ENCODE measurements around the gene MAST1. TPM values are rescaled to one million over a fixed set of nuclear protein-coding genes. Genes with fewer than 3 reads are reported as not detected.

The MAST1 gene
- total RNA-seq, 1 donor from 2014 or later, result not detected

DNA sequence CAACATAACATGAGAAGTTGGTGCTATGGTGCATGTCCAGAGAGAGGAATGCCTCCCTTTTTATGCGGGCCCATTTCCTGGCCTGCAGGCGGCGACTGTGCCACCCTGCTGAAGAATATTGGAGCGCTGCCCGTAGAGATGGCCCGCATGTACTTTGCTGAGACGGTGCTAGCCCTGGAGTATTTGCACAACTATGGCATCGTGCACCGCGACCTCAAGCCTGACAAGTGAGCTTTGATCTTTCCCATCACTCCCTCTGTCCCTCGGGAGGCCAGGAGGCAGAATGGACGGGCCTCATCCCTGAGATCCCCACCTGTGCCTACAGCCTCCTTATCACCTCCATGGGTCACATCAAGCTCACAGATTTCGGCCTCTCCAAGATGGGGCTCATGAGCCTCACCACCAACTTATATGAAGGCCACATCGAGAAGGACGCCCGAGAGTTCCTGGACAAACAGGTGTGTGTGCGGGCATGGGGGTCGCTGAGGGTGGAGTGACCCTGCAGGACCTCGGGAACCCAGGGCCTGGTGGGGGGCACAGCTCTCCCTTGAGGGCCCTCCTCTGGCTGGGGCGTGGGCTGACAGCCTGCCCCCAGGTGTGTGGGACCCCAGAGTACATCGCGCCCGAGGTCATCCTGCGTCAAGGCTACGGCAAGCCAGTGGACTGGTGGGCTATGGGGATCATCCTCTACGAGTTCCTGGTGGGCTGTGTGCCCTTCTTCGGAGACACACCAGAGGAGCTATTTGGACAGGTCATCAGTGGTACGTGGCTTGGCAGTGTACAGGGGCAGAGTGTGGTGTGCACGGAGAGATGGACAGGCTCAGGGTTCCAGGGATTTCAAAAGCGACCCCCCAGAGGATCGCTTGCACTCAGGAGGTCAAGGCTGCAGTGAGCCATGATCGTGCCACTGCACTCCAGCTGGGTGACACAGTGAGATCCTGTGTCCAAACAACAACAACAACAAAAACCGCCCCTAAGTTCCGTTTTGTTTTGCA, 26.7 kb downstream of the MAST1 start:
- DNase-seq, result no peak
- intact Hi-C loops (cut with DNase I), result no loop called here
- no peak for ATAC-seq (ENCODE audit: poor library complexity)

GRCh38 chr19:12865746-12866415, 27.6 kb downstream of the MAST1 start:
- intact Hi-C loops (cut with DNase I), result no loop called here
- DNase-seq, result no peak
- no peak for ATAC-seq (ENCODE audit: poor library complexity)

GRCh38 chr19:12866416-12867119, 28.3 kb downstream of the MAST1 start:
- ATAC-seq (ENCODE audit: poor library complexity), result no peak

DNA sequence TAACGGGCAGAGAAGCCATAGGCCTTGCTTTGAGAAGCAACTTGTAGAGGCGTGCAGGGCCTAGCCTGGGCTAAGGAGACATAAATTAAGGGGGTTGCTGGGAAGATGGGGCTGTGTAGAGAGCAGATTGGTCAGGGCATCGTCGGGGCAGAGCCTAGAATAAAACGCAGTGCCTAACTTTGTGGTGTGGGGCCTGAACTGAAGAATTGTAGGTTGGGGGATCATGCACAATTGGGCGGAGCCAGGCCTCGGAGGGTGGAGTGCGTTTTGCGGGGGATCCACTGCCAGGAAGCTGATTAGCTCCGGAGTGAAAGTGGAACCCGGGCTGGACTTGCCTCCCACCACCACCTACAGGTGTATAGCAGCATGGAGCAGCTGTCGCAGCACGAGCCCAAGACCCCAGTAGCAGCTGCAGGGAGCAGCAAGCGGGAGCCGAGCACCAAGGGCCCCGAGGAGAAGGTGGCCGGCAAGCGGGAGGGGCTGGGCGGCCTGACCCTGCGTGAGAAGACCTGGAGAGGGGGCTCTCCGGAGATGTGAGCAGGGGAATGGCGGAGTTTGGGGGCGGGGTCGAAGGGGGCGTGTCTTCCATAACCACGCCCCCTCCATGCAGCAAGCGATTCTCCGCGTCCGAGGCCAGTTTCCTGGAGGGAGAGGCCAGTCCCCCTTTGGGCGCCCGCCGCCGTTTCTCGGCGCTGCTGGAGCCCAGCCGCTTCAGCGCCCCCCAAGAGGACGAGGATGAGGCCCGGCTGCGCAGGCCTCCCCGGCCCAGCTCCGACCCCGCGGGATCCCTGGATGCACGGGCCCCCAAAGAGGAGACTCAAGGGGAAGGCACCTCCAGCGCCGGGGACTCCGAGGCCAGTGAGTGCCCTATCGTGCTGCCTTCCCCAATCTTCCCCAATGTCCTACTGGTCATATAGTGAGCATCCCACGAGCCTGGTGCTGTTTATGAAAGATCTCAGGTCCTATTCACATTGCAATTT, 29.1 kb downstream of the MAST1 start:
- peak; percentile 72 for DNase-seq
- intact Hi-C loops (cut with DNase I), result no loop called here
- peak; percentile 67 for ATAC-seq (ENCODE audit: poor library complexity)

More at GRCh38 chr19:12866416-12867119, 28.3 kb downstream of the MAST1 start:
- DNase-seq, result no peak
- intact Hi-C loops (cut with DNase I), result no loop called here

GRCh38 chr19:12868540-12869112, 30.3 kb downstream of the MAST1 start:
- intact Hi-C loops (cut with DNase I), result no loop called here
- DNase-seq (peak; percentile 34), ATAC-seq (ENCODE audit: poor library complexity) (no peak)

DNA sequence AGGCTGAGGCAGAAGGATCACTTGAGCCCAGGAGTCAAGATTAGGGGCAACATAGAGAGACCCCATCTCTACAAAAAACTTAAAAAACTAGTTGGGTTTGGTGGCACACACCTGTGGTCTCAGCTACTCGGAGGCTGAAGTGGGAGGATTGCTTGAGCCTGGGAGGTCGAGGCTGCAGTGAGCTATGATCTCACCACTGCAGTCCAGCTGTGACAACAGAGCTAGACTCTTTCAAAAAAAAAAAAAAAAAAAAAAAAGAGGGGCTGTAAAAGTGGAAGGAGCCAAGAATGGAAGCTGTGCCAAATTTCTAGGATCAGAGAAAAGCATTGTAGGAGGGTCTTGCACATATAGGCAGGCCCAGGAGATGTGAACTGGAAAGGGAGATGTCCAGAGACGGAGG, 33.4 kb downstream of the MAST1 start:
- intact Hi-C loops (cut with DNase I), result no loop called here
- DNase-seq (no peak), ATAC-seq (ENCODE audit: poor library complexity) (no peak)

DNA sequence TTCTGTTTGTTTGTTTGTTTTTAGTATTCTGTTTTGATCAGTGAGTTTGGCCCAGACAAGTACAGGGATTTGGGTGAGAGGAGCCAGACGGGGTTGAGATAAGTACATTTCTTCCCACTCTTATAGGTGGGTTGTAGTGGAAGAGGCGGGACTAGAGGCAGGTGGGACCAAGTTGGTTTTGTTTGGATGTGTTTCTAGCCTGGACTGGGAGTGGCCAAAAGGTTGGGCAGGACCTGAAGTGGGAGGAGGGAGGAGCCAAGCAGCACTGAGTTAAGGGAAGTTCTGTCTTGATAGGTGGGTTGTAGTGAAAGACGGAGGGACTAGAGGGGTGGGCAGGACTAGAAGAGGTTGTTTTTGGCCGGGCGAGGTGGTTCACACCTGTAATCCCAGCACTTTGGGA, 33.9 kb downstream of the MAST1 start:
- intact Hi-C loops (cut with DNase I), result no loop called here

DNA sequence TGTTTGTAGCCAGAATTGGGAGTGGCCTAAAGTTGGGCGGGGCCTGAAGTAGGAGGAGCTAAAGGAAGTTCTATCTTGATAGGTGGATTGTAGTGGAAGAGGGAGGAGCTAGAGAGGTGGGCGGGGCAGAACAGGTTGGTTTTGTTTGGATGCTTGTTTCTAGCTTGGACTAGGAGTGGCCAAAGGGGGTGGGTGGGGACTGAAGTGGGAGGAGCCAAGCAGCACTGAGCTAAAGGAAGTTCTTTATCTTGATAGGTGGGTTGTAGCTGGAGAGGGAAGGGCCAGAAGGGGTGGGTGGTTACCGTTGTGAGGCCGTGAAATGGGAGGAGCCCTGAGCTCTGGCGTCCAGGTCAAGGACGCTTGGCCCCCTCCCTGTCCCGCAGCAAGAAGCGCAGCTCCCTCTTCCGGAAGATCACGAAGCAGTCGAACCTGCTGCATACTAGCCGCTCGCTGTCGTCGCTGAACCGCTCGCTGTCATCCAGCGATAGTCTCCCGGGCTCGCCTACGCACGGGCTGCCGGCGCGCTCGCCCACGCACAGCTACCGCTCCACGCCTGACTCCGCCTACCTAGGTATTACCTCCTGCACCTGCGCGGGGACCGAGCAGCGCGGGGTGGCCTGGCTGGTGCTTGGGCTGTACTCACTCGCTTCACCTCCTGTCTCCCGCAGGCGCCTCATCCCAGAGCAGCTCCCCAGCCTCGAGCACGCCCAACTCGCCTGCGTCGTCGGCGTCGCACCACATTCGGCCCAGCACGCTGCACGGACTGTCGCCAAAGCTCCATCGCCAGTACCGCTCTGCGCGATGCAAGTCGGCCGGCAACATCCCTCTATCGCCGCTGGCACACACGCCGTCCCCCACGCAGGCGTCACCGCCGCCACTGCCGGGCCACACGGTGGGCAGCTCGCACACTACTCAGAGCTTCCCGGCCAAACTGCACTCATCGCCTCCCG, 34.9 kb downstream of the MAST1 start:
- intact Hi-C loops (cut with DNase I), result no loop called here
- DNase-seq (peak; percentile 55), ATAC-seq (ENCODE audit: poor library complexity) (peak; percentile 77)

More for the DNA sequence above, 33.9 kb downstream of the MAST1 start:
- no peak for DNase-seq
- no peak for ATAC-seq (ENCODE audit: poor library complexity)

GRCh38 chr19:12873891-12874745, 35.8 kb downstream of the MAST1 start:
- ATAC-seq (ENCODE audit: poor library complexity) (no peak), DNase-seq (no peak)
- intact Hi-C loops (cut with DNase I), result no loop called here

- DNase-seq (no peak), ATAC-seq (ENCODE audit: poor library complexity) (no peak)
- intact Hi-C loops (cut with DNase I), result no loop called here
Measured at GRCh38 chr19:12875086-12875485, 36.8 kb downstream of the MAST1 start.

DNA sequence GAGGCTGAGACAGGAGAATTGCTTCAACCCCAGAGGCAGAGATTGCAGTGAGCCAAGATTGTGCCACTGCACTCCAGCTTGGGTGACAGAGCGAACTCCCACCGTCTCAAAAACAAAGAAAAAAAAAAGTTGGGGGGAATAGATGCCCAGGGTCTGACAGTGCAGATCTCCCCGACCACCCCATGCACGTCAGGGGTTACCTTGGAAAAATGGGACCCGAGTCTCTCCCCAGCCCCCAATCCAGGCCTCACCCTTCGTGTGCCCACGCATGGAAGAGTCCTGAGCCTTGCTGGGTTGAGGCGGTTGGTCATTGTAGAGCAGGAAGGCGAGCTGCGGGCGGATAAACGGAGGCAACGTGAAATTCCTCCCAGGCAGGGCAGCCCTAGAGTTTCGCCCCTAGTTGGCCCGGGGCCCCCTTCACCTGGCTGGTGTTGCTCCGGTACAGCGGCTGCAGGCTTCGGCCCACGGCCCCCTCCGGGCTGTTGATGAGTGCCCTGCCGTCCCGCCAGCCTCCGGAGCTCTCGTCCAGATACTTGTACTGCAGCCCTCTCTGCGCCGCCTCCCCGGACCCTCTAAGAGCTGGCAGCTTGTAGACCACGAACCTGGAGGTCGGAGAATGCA, 42.3 kb downstream of the MAST1 start:
- intact Hi-C loops (cut with DNase I), result no loop called here

DNA sequence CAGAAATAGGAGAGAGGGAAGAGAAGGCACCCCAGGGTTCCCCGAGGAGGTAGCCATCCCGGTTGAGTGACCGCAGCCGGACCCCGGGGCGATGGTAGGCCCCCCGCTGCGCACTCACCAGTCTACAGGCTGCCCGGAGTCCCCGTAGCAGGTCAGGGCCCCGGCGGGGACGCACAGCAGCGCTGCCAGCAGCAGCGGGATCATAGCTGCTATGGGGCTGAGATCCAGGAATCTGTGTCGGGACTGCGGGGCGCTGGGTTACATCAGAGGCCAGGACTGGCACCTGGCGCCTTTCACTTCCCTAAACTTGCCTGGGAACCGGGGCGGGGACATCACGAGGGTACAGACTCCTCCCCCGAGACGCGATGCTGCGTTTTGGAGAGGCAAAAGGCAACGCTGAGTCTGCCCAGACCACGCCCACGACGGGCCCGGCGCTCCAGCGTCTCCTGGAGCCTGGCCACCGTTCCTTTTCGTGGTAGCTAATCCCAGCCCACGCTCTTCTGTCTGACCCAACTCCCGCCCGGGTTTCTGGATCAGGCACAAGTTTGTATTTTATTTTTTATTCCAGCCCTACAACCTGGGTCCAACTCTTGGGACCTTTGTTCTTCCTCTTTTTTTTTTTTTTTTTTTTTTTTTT, 43.0 kb downstream of the MAST1 start, which contains the start of gene DNASE2:
Gene DNASE2, minus strand, starts transcription at position 278 of the 637 bp plus-strand sequence. Its CDS starts 74 bp downstream, at position 204.
- intact Hi-C loops (cut with DNase I), result no loop called here

More for the DNA sequence above, 42.3 kb downstream of the MAST1 start:
- ATAC-seq (ENCODE audit: poor library complexity) (peak; percentile 42), DNase-seq (peak; percentile 57)

DNA sequence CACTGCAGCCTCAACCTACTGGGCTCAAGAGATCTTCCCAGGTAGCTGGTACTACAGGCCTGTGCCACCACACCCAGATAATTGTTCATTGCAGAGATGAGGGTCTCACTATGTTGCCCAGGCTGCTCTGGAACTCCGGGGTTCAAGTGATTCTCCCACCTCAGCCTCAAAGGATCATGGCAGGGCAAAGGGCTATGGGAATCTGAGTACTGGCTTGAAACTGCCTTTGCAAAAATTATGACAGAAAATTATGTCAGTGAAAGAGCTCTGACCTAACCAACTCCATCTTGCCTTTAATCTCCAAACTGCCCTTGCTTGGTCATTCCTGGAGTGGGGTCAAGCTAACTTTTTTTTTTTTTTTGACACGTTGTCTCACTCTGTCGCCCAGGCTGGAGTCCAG, 44.3 kb downstream of the MAST1 start:
- ATAC-seq (ENCODE audit: poor library complexity) (no peak), DNase-seq (no peak)
- intact Hi-C loops (cut with DNase I), result no loop called here

More for the DNA sequence above, 43.0 kb downstream of the MAST1 start, which contains the start of gene DNASE2:
- DNase-seq (peak; percentile 98), ATAC-seq (ENCODE audit: poor library complexity) (peak; percentile 97)

DNA sequence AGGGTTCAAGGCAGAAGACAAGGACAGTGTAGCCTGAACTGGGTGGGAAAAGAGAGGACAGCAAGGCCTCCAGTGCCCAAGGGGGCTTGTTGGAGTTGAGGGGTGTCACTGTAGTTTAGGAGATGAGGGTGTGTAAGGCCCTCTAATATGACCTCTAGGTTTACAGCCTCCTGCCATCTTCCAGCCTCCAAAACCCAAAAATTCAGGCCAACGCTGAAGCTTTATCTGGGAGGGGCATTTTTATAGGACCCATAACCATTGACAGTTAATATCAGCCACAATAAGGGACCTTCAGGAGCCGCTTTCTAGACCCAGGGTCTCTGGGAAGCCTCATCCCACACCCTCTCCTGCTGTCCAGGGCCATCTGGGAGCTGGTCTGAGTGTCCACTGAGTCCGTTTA, 45.9 kb downstream of the MAST1 start:
- DNase-seq (no peak), ATAC-seq (ENCODE audit: poor library complexity) (no peak)
- intact Hi-C loops (cut with DNase I), result no loop called here

DNA sequence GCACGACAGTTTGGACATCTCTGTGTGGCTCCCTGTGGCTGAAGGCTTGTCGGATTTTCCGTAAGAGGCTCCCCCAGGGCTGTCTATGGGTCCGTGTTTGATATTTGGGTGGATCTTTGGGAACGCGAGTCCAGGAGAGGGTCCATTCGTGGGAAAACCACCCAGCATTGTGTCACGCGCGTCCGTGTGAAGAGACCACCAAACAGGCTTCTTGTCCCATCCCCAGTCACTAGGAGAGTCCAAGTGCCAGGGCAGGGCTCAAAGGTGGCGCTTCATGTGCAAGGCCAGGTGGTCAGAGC, 46.3 kb downstream of the MAST1 start:
- intact Hi-C loops (cut with DNase I), result no loop called here
- DNase-seq, result no peak
- ATAC-seq (ENCODE audit: poor library complexity), result no peak
